Hematopoietic multipotent progenitor cell treated with erythropoietin and hydrocortisone succinate and interleukin-3 and kit ligand, for 15 days (in vitro differentiated cells): ENCODE results near the gene RIMS1.

Experiments used
- DNase-seq: peaks from one replicate; pipeline ENCODE4 v3.0.0-alpha.2; 2015; ENCODE audit warnings: low spot score

Gene RIMS1

DNA sequence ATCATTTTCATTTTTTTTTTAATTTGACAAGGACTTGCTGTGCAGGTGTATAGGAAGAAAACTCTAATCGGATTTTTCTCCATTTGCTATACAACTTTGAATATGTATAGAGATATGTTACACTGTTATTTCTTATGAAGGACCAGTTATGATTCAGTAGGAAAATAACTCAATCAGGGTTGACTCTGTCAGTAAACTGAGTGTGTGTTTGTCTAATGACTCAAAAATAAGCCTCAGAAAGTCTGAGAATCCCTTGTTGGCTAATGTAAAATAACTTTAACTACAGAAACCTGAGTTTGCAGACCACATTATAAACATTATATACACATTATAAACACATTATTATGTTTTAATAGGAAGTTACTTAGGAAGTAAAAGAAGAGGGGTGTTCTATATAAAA, 352.6 kb downstream of the RIMS1 start:
- DNase-seq: no peak

DNA sequence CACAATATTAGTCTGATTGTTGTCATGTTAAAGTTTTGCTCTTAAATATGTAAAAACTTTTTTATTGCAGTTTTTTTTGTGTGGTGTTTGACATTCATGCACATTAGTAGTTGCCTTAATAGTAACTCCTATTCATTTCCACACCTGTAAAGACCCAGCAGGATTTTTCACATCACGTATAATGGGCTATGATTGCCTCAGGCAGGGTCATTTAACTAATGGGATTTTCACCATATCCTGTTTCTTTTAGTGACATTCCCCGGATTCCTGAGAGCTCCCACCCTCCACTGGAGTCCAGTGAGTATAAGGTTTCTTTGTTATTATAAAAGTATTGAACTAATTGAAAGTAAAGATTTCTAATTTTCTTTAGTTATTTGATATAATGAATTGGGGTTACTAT, 359.2 kb downstream of the RIMS1 start:
- no peak for DNase-seq

DNA sequence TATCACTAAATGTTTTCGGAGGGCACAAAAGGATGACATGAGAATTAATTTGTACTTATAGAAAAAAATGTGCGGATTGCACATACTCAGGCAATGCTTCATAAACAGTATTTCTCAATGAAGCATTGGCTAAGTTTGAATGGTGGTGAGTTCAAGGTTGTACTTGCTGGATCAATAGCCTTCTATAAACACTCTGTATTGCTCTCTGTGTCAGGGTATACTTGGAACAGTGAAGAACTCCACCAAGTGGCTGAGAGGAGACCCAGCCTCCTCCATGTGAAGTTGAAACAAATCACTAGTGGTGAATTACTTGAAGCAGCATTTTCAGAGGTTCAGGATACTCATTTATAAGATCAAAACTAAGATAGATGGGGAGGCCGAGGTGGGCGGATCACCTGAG, 360.6 kb downstream of the RIMS1 start:
- DNase-seq: no peak

DNA sequence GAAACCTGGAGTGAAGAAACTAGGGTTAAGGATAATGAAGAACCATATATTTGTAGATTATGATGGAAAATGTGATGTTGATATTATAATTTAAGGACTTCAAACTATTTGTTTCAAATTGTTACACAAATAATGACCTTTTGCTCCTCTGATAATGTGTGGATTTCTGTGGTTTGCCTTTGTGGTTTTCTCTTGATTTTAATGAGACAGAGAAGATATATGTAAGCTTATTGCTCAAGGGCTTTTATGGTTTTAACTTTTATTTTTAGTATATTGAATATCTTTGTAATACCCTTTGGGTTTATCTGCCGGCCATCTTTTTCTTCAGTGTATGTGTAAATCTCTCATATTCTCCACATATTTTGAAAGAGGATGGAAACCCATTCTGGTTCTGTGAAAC, 362.3 kb downstream of the RIMS1 start:
- DNase-seq: no peak

DNA sequence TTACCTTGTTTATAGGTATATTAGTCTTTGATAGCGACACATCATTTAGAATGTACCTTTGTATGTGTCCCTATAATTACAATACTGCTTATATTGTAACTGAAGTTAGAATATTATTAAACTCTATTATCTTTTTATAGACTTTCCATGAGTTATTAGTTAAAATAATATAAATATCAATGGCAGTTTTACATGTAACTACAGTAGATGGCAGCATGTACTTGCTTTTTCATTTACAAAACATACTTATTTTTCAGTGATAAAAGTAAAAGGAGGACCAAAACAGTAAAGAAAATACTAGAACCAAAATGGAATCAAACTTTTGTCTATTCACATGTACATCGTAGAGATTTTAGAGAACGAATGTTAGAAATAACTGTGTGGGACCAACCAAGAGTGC, 364.3 kb downstream of the RIMS1 start:
- DNase-seq: no peak

DNA sequence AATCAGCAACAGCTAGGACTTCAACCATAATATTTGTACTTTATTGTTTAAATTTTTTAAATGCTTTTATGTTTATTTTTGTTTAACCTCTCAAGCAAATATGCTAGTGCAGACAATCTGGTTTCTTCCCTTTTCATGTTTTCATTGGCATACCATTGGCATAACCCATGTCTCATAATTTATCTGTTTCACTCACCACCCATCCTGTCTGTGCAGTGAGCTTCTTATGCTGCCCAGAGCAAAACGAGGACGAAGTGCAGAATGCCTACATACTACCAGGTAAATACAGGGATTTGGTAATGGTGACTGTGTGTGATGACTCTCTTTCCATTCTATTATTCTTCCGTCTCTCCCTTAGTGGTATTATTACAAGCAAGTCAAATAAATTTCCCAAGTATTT, 374.1 kb downstream of the RIMS1 start:
- no peak for DNase-seq

DNA sequence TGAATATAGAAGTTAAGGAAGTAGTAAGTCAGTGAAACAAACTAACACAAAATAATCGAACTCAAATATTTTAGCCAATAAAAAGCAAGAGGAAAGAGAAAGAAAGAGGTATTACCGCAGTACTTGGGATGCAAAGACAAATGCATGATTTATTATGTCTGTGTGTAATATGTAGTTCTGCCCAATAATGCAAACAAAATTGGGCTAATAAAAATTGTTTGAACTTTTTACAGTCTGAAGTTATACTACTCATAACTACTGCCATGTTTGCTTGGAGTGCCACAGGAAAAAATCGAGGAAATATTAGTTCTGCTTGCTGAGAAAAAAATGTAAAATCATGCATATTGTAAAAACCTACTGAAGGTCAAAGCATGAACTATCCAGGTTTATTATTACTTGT, 375.2 kb downstream of the RIMS1 start:
- DNase-seq: no peak

DNA sequence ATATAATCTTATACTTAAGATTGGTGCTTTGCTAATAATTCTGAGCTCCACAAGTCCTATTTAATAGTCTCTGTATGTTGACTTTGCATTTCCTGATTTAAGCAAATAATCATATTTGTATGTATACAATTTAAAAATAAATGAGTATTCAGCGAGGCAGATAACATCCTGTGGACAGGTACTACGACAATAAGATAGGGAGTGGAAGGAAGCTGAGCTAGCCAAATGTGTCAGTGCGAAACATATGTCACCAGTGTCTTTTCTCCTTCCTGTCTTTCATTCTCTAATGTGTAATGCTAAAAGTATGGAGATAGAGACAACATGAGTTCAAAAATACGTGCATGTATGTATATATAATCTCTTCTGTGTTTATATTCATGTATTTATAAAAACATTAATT, 375.9 kb downstream of the RIMS1 start:
- DNase-seq: no peak

DNA sequence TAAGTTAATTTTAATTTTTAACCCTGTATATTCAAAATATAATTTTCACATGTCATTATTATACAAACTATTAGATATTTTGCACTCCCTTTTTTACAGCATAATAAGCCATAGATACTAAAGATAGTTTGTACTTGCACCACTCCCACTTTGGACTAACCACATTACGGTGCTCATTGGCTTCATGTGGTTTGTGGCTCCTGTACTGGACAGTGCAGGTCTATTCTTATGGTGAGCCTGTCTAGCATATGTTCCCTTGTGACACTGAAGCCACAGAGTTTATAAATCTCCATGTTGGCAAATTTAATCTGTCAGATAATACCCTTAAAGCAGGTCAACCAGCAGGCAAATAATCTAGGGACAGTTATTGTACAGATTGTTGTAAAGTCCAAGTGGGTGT, 381.1 kb downstream of the RIMS1 start:
- DNase-seq: no peak

DNA sequence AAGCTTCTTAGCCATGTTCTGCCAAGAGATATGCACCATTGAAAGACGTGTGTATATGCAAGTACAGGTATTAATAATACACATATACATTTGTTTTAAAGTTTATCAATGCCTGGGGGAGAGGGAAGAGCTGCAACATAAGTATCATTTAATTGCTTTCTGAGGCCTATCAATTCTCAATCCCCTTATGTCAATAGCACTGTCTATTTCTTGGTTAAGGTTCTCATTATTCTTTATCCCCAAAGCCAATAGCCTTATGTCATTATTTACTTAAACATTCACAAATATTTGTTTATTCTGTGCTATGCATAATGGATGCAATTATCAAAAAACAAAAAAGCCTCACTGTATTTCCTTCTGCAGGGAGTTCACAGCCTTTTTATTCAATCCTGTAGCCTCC, 385.2 kb downstream of the RIMS1 start:
- DNase-seq: no peak

DNA sequence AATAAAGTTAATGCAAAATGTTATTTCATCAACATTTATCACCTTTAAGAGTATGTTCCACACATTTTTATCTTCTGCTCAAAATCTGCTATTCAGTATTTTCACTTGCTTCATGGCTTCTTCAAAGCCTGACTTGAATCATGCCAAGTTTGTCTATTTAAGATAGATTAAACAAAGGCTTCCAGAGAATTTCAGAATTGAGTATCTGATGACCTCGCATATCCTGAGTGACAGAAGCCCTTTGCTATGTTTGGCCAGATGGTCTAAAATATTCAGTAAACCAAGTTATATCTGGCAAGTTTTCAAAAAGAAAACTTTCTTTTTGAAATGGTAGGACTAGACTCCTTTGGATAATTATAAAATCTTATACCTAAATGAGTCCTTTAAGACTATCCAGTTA, 386.6 kb downstream of the RIMS1 start:
- no peak for DNase-seq

DNA sequence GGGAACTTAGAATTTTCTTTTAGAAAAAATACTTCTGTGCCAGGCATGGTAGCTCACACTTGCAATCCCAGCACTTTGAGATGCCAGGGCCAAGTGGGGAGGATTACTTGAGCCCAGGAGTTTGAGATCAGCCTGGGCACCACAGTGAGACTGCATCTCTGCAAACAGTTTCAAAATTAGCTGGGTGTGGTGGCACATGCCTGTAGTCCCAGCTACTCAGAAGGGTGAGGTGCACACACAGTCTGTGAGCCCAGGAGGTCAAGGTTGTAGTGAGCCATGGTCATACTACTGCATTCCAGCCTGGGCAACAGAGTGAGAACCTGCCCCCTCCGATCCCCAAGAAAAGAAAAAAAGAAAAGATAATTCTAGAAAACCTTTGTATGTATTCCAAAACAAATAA, 389.5 kb downstream of the RIMS1 start:
- DNase-seq: no peak

DNA sequence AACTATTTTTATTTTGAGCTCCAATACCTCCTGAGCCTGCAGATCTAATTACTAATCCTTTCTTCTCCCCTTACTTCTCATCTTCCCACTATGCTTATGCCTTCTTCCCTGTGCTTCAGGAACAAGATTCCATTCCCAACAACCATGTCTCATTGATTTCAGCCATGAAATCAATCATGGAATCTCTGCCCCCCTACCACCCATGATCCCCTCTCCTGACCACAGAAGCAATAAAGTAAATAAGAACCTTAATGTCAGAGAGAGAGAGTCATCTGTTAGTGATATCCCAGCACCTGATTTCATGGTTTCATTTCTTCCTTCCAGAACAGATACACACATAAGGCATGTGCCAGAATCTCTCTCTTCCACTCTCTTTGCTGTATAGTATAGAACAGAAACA, 395.9 kb downstream of the RIMS1 start:
- DNase-seq: no peak

DNA sequence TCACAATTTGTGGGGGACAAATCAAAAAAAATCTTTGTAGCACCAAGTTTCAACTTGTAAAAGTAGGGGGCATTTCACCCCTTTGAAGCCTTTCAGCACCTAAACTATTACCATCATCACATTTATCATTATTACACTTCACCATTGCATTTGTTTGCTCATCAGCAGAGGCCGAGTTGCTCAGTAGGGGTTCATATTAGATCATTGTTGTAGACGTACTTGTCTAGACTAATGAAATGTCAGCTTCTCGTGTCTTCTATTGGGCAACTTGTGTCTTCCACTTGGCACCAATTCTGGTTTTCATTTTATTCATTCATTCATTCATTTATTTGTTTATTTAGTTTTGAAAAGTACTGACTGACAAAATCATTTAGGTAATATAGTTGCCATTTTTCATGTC, 397.2 kb downstream of the RIMS1 start:
- DNase-seq: no peak

DNA sequence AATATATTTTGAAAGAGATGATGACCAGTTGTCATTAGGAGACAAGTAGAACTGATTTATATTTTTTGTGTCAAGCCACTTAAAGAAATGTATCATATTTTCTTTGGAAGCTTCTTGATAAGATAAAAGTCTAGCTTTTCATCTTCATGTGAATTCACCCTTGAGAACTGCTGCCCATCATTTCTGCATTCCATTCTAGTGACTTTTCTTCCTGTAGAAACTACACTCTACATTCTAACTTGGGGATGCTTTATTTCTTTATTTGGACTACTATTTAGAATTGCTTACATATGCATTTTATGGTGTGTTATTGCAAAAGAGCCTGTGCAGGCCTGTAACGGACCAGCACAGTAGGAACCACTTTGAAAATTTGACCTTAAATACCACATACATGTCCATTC, 400.6 kb downstream of the RIMS1 start:
- DNase-seq: no peak

DNA sequence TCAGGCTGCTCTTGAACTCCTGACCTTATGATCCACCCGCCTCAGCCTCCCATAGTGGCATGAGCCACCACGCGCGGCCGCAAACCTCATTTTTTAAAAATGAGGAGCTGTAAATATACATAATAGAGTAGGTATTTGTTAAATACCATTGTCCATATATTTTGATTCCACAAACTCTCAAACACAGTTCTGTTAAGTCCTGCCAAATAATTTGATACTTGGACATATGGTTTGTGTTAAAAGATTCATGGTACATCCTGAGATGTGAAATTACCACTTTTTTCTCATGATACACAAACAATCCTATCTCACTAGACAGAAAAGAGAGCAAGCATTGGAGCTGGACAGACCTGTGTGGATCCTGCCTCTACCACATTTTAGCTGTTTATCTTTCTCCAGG, 401.5 kb downstream of the RIMS1 start:
- no peak for DNase-seq

DNA sequence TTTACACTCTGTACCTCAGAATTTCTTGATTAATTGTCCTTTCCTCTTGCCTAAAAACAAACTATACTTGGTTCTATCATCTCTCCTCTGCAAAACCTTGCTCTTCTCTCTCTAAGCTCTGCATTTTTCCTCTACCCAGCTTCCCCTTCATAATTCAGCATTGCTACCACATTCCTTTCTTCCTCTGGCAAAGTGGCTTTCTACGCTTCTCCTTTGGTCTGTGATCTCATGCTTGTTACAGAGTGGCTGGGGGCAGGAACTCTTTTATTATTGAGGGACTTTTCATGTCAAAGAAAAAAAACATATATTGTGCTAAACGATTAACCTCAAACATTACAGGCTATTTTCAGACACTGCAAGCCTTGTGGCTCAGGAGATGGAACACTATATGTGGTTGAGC, 402.2 kb downstream of the RIMS1 start:
- no peak for DNase-seq

DNA sequence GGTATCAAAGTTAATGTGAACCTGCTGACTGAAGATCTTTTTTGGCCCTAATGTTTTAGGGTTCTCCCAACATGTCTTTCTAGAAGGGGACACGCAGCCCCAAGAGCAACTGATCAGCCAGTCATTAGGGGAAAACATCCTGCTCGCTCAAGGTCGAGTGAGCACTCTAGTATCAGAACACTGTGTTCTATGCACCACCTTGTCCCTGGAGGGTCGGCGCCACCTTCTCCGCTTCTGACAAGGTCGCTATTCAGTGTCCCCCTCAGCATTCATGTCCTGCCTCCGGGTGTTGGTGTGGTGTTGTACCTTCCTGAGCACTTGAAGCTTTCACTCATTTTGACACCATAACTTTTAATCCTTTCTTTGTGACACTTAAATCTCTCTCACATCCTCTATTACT, 404.3 kb downstream of the RIMS1 start:
- no peak for DNase-seq

DNA sequence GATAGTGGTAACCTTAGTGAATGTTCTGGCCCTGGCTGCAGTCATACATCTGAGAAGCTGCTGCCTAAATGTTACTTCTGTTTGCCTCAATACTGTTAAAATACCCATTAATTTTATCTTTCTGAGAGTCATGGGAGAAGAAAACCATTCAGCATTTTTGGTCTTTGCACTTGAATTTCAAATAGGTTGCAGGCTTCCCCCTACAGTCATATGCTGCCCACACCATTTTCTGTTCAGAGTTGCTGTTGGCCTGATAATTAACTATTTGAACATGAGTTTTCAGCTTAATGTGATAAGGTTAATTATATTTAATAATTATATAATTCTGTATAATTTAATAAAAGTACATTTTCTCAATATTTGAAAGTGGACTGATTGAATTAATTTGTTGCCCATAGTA, 410.0 kb downstream of the RIMS1 start:
- DNase-seq: no peak

DNA sequence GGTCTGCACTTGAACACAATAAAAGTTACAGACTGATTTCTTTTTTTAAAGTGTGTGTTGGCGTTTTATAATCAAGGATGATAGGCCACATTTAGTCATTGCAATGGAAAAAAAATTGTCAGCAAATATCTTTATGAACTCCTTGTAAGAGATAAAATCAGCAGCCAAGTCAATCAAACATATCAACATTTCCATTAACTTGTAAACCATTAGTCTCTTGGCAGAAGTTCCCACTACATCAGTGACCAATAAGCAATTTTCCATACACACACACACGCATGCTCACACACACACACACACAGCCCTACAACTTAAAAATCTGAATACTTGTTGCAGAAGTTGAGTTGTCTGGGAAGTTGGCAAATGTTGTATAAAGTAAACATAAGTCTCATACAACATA, 419.6 kb downstream of the RIMS1 start:
- no peak for DNase-seq

DNA sequence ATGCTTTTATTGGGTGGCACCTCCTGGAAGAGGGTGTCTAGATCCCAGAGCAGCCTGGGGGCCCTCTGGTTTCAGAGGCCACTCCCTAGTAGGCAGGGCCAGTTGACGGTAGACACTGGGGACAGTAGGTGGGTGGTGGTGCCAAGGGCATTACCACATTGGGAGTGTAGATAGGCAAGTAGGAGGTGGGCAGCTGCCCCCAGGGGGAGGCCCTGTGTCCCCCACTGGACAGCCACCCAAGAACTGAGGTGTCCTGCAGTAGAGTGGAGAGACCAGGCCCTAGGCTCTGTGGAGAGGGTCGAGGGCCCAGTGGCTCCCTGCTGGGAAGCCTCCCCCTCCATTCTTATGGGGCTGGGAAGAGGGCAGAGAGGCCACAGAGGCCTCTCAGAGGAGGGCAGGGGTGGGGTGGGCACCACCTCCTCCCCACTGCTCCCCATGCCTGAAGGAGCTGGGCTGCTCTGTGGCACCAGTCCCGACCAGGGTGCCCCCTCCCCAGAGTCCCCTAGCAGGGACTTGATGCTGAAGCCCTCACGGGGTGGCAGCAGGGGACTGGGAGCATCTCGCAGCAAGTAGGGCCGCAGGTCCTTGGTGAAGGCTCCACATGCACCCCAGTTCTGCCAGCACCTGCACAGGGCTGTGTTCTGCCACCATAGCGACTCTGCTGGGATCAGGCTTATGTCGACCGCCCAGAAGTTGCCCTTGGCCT, 430.5 kb downstream of the RIMS1 start:
- no peak for DNase-seq

DNA sequence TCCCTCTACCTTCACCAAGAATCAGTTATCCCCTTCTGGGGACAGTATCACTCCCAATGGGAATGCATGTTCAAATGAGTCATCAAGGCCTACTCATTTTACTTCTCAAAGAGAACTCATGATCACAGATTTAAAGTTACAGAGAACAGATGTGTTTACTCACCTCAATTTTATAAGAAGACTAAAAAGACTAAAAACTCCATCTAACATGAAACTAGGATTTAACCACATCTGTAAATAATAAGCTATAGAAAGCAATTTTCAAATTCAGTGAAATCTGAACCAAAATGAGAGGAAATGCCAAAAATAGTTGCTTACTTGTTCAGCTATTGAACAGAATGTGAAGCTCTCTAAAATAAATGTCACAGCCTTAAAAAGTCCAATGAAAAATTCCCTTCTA, 435.4 kb downstream of the RIMS1 start:
- no peak for DNase-seq

DNA sequence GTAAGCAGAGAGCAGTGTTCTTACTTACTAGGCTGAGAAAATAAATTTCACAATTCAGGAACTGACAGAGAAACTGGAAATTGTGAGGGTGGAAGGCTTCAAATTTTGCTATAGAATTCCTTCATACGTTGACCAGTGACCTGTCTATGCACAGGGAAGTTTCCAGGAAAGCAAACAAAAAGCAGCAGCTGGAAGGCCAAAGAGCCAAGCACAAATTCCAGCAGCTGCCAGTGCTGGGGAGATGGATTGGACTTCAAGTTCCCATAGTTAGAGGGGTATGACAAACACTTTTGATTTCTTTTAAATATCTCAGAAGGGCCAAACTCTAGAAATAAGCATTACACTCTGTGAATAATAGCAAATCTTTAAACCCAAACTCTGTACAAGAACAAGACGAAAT, 436.4 kb downstream of the RIMS1 start:
- no peak for DNase-seq

DNA sequence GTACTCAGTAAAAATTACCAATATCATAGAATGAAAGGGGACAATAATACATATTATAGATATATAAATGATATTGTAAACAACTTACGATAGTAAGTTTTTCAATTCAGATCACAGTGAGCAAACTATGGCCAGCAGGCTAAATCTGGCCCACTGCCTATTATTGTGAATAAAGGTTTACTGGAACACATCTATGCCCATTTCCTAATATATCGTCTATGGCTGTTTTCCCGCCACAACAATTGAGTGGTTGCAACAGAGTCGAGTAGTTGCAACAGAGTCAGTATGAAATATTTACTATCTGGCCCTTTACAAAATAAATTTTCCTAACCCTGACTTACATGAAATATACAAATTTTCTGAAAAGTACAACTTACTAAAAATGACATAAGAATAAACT, 438.2 kb downstream of the RIMS1 start:
- DNase-seq: no peak

DNA sequence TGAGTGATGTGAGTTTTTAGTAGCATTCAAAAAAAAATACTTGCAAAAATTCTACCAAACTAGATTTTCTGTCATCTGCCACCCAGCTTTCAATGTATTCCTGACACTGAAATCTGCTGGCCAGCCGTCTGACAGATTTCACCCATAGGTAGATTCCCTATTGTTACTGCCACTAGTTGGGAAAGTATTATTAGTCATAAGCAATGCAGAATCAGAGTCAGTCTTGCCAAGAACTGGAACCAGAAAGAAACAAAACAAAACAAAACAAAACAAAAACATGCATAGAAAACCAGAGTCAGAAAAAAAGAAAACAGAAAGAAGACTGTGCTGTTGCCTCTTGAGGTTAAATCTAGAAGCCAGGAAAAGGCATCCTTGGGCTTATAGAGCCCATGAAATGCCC, 442.4 kb downstream of the RIMS1 start:
- no peak for DNase-seq
